DMS53 (cell line): ENCODE results near the gene SRC.

Source experiments
- DNase-seq: peaks from one replicate; lab custom pipeline; 2025; lab: John Stamatoyannopoulos, UW

The SRC gene

DNA sequence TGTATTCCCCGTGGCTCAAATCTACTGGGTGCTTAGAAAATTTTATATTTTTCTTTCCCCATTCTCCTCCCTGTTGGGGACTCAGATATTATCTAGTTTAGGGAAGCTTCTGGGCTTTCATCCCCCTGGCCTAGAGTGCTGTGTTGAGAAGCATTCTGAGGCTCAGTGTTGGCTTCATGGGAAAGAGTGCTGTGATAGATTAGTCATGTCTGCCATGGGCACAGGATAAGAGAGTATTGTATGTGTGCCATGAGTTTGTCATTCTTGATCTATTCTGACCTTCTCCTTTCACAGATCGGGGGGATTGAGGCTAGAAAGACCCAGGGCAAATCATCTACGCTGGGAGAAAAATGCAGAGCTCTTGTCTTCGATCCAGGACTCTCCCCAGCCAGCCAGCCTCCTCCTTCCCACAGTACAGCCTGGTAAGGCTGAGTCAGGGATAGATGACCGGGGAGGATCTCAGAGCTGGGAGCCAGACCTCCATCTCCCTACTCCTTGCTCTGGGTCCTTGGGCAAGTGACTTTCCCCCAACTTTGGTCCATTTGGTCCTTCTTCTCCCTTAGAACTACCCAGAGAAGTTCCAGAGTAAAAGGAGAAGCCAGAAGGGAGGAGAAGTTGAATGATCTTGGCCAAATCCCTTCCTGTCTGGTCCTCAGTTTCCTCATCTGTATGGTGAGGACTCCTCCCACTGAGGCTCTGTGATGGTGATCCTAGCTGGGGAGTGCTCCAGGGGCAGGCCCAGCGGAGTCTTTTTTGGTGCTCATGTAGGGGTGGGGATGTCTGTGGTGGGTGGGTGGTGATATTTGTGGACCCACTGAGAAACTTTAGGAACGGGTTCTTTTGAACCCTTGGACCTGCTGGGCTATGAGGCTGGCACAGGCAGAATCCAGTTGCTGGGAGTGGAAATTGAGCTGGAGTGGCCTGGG lies 5.0 kb downstream of the SRC start:
- no peak for DNase-seq

DNA sequence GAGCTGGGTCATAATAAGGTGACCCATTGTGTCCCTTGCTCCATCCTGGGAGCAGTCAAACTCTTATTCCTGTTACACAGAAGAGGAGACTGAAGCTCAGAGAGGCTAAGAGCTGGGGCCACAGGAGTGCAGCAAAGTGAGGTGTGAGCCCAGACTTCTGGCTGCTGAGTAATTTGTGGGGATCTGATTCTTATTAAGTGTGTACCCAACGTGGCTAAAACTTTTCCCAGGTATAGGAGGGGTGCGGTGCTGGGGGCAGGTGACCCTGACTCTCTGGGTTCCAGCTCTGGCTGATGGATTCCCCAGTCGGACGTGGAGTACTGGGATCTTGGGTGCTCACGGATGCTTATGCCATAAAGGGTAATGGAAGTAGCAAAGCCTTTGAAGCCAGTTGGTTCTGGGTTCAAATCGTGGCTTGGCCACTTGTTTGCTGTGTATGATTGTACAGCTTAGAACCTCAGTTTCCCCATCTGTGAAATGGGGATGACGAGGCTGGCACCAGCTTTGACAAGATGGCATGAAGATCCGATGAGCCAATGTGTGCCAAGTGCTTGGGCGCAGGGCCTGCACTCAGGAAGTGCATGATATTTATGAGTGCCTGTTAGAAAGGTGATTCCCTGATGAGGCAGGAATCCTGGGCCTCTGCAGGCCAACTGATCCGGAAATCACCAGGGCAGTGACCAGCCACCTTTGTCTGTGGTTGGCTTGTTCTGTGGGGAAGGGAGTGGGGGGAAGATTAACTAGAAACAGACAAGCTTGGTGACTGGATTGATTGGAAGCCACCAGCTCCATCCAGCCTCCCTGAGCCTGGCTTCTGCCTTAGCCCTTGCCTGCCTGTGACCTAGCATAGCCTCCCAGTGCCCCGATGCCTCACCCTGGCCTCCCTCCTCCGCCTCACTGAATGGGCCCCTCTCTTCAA lies 6.0 kb downstream of the SRC start:
- no peak for DNase-seq

DNA sequence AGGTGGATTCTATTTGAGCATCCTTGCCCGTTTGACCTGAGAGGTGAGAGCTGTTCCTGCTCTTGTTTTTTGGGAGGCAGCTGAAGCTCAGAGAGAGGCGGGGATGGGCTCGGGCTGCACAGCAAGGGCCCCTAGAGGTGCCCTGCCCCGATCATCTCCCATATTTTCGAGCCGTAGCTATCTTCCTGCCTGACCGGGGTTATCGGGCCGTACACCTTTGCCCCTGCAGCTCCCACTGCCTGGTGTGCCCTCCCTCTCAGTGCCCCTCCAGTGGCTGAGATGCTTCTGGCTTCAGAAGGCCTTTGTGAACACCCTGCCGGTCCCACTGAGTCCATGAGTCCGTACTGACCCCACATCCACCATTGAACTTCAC lies 6.7 kb downstream of the SRC start:
- no peak for DNase-seq

DNA sequence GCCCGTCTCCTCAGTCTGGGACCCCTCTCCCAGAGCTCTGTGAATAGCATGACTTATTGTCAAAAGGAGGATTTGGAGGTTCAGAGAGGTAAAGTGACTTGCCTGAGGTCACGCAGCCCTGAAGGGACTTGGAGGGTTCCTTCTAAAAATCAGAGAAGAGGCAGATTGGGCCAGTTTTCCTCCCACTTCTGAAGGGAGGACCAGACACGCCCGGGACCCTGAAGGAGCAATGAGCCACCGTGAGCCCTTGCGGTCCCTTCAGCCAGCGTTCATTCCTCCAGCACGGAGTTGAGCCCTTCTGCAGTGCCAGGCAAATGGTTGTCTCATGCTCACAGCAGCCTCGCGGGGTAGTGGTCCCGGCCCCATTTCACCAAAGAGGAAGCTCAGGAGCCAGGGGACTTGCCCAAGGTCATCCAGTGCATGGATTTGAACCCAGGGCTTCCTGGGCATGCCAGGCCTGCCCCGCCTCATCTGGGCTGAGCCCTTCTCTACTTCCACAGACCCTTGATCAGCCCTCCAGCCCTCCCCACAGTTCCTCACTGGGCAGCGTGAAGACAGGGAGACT lies 7.4 kb downstream of the SRC start:
- no peak for DNase-seq

DNA sequence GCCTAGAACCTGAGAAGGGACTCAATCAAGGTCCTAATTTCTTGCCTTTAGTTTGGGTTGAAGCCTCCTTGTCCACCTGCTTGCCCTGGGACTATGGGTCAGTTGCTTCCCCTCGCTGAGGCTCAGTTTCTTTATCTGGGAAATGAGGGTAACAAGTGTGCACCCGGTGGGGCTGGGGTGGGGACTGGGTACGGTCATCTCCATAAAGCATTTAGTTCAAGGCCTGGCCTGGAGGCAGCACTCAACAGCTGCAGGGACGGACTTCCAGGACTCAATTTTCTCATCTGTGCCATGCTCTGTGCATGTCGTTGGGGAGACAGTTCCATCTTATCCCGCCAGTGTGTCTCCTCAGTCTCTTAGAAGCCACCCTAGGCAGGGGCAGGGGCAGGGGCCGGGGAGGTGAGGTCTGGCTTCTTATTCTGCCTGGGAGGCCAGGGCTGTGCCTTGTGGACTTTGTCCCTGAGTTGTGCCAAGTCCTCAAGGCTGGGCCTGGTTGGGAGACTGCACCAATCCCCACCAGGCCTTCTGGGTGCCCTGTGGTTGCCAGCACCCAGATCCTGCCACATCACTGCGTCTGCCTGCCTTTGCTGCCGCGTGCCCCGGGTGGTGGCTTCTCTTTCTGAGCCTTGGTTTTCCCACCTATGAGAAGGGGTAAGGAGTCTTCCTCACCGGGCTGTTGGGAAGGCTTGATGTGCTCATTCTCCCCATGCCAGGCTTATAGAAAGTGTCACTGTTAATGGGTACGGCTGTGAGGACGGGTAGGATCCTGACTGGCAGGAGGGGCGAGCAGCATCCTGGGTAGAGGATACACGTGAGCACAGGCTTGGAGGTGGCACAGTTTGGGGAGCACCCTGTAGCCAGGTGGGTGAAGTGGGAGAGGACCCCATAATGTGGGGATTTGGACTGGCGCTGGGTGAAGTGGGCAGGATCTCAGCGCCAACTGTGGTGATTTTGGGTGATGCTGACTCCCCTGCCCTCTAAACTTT lies 8.6 kb downstream of the SRC start:
- DNase-seq: no peak

DNA sequence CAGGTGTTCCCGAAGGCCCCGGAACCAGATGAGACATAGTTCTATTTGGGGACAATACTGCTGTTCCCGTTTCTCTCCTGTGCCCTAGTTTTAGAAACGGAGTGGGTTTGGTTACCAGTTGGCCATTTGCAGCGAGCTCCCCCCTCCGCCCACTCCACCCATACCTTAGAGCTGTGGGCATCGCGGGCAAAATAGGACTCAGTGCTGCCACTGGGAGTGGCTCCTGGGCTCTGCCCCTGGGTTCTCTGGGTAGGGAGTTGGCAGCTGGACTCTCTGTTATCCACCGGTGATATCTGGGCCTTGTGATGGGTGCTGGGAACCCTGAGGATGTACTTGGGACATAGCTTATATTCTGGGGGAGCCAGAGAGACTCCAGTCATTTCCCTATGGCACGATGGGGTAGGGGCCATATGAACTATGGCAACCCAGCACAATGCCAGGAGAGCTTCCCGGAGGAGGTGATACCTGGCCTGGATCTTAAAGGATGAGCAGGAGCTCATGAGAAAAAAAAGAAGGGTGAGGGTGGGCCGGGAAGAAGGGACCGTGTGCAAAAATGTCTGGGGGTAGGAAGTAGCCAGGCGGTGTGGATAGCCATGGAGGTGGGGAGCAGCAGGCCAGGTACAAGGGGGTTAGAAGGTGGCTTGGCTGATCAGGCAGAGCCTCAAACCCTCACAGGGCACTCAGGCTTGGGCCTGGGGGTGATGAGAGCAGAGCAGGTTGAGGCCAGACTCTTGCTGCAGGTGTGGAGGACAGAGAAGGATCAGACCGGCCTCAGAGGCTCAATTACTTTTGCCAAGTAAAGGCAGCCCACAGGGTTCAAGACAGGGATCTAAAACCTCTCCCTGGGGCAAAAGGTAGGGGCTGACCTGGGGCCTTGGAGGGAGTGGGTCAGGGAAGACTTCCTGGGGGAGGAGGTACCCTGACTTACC lies 9.6 kb downstream of the SRC start:
- DNase-seq: no peak

DNA sequence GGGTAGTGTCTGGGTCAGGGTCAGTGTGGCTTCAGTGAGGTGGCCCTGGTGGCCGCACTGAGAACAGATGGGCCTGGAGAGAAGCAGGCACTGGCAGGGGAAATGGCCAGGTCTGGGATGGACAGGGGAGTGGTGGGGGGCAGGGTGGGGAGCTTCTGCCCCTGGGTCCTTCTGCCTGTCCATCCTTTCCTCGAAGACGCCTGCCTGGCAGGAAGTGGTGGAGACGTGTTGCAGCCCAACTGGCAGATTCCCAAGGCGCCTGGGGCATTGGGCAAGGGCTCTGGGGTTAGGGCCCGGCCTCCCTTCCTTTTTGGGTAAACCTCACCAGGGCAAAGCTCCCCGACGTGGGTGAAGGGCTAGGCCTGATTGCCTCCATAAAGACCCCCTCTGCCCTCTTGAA lies 10.4 kb downstream of the SRC start:
- no peak for DNase-seq

DNA sequence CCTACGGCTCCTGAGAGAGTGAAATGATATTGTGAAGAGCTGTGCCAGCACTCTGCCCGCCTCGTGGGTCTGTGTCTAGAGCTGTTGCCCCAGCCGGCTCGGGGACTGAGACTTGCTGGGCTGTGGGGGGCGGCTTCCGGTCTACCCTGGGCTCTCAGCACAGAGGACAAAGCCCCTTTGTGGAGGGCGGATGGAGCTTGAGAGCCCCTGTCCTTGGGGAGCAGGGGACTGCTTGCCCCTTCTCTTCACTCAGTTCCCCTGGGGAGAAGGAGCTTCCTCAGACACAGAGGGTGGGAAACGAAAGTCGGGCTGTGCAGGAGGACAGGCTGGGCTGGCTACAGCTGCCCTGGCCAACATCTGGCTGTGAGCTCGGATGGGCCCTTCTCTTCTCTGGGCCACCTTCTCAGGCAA lies 11.0 kb downstream of the SRC start:
- DNase-seq: no peak

DNA sequence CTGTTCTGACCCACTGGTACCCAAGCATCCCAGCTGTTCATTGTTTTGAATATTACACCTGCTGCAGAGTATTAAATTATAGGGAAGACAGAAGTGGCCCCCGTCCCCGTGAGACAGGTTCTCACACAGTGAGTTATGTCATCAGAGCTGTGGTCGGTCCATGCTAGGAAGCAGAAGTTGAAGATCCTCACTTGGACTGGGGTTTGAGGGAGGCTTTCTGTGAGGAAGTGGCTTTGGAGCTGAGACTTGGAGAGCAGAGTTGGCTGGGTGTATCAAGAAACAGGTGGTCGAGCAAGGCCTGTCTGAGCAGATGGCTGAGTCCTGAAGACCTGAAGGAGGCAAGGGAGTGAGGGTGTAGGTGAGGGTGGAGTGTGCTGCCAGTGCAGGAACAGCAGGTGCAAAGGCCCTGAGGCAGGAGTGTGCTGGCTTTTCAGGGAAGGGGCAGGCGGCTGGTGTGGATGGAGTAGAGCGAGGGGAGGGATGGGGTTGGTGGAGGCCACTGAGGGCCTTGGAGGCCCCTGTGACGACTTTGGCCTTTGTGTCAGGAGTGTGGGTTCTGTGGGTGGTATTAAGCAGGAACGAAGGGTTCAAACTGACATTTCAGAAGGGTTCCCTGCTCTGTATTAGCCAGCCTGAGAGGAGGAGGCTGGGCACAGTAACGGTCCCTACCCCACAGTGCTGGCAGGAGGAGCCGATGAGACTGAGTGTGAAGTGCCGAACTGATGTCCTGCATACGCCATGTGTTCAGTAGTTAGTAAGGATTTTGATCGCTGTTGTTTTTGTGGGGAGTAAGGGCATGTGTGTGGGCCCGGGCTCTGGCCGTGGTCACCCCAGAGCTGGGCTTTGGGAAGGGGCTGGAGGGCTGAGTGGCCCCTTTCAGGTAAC lies 11.8 kb downstream of the SRC start:
- no peak for DNase-seq

DNA sequence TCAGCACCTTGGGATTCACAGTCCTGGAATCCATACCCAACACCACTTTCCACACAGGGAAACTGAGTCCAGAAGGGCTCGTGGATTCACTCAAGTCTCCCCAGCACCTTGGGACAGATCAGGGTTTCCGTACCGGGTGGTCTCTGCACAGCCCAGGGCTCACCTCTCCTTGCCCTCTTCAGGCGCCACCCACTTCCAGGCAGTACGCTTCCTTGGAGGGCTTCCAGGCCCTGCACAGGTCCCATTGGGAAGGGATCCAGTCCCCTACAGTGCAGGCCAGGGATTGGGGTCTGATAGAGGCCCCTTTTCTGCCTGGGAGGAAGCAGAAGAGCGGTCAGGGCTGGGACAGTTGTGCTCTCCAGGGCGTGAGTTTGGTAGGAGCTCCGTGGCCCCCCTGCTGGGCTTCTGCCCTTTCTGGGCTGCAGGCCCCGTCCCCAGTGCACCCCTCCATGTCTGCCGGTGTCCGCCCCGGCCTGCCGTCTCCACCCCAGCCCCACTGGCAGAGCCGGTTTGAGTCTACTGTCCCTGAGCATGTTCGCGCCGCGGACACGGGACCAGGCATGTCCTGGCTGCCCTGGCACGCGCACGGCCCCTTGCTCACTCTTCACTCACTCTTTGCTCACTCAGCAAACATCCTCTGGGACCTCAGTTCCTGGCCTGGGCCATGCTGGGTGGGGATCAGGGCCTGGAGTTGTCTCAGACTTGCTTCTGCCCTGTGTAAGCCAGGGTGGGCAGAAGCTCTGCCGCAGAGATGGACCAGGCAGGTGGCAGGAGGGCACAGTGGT lies 12.6 kb downstream of the SRC start:
- no peak for DNase-seq

DNA sequence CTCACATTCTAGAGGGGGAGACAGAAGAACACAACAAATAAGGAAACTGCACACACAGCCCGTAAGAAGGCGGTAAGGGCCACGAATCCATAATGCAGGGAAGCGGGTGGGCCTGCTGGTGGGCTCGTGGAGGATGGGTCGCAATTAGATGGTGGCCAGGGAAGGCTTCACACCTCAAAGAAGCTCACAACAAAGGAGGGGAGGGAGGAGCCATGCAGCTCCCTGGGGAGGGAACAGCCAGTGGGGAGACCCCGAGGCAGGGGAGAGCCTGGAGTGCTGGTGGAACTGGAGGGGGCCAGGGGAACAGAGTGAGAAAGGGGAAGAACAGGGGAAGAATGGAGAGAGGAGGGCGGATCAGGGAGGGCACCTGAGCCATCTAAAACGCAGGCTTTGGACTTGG lies 13.4 kb downstream of the SRC start:
- DNase-seq: no peak

DNA sequence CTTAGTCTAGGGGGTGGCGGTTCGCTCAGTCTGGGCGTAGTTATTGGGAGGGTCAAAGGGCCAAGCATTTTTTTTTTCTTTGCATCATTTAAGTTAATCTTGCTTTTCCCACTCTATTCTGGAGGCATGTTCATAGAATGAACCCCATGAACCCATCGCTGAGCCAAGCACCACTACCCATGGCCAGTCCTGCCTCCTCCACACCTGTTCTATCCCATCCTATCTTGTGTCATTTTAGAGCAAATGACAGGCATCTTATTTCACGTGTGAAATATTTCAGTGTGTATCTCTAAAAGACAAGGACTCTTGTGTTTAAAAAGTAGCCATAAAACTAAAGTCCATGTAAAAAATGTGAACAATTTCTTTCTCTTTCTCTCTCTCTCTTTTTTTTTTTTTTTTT lies 13.9 kb downstream of the SRC start:
- DNase-seq: no peak

DNA sequence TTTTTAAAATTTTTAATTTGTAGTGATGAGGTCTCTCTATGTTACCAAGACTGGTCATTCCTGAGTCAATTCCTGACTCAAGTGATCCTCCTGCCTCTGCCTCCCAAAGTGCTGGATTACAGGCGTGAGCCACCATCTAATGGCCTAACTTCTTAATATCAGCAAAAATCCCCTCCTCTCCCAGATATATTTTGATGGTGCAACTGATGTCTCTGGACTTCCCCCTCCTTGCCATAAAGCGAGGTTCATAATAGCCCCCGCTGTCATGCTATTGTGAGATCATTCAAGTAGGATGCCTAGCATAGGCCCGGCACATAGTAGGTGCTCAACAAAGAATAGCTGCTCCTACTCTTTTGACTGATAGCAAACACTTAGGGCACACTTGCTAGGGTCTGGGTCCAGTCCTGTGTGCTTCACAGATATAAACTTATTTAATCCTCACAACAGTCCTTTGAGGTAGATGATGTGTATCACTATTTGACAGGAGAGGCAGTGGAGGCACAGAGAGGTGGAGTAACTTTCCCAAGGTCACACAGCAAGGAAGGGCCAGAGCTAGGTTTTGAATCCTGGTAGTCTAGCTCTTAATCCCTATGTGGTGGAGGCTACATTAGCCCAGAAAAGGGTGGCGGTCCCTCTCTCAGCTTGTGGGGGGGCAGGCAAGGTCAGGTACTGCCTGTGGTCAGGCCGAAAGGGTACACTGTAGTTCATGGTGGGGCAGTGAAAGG lies 14.6 kb downstream of the SRC start:
- DNase-seq: no peak

DNA sequence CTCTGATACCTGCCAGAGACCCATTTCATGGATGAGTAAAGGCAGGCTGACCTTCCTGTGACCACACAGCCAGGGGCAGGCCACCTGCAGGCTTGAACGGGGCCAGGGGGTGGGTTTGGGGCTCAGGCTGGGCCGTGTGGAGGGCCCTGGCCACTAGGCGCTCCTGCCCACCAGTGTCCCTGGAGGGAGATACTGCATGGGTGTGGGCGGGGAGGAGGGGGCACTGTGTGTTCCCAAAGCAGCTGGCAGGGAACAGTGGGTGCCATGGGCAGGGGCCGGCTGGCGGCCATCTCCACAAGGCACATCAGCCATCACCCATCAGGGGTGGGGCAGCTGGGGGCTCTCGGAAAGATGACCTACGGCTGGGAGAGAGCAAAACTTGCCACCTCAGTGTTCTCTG lies 15.4 kb downstream of the SRC start:
- no peak for DNase-seq

DNA sequence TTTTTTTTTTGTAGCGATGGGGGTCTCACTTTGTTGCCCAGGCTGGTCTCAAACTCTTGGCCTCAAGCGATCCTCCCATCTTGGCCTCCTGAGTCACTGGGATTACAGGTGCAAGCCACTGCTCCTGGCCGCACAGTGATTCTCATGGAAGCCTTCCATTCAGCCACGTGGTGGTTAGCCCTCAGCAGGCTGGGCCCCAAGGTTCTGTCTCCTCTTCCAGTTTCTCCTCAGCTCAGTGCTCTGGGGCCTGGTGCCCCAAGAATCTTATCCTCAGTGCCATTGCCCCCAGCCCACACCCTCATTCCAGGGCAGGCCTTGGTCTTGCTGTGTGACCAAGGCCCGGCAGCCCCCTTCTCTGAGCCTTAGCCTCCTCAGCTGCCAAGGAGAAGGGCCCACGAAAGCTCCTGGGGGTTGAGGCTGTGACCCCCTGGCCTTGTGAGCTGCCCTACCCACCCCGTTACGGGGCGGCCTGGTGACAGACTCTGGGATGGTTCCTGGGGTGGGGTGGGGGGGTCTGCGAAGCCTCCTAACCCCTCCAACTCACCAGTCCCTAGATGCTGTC lies 16.4 kb downstream of the SRC start:
- no peak for DNase-seq

DNA sequence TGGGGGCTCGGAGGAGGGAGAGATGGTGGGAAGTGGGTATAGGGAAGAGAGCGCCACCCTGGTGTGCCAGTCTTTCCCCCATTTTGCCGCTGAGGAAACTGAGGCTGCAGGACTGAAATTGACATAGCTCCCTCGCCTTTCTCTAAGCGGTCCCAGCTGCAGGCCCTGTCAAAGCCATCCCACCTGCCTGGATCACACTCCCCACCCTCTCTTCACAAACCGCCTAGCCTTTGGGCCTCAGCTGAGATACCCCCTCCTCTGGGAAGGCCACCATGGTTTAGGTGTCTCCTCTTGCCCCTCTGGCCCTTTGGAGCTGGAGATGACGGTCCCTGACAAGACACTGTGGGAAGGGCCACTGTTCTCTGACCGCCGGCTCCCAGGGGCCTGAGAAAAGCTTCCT lies 16.9 kb downstream of the SRC start:
- no peak for DNase-seq

DNA sequence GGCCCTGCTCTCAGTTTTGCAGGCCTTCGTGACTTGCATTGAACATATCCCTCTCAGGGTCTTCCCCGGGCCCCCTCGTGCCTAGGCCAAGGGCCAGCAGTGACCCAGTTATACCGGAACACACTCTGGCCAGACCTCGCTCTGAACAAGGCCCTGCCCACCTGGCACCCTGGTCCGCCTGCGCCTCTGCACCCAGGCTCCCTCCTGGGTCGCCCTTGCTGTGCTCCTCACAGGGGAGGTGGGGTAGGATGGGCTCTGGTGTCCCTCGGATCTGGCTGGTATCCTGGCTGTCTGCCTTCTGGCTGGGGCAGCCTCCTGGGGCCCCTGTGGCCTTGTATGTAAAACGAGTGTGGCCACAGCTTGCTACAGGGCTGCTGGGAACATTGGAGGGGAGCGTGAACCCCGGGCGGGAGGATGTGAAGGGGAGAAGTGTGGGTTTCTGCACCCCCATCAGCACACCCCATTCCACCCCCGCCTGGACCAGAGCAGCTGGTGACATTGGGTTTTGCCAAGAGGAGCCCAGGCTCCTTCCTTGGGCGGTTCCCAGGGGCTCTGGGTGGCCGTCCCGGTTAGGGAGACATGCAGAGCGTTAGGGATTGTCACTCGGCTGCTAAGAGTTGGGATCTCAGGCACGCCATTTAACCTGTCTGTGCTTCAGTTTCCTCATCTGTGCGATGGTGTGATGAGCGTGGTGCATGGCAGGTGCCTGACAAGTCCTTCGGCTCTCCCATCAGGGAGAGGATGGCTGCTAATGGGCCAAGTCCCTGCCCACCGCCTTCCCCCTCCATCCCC lies 17.5 kb downstream of the SRC start:
- DNase-seq: no peak
